ENCODE results near the gene RHOG.
"Not testable (repeated sequence)": the region's sequence is repeated elsewhere in the genome, so short reads cannot be mapped to it uniquely, and the experiment has no call there.

RHOG gene

DNA sequence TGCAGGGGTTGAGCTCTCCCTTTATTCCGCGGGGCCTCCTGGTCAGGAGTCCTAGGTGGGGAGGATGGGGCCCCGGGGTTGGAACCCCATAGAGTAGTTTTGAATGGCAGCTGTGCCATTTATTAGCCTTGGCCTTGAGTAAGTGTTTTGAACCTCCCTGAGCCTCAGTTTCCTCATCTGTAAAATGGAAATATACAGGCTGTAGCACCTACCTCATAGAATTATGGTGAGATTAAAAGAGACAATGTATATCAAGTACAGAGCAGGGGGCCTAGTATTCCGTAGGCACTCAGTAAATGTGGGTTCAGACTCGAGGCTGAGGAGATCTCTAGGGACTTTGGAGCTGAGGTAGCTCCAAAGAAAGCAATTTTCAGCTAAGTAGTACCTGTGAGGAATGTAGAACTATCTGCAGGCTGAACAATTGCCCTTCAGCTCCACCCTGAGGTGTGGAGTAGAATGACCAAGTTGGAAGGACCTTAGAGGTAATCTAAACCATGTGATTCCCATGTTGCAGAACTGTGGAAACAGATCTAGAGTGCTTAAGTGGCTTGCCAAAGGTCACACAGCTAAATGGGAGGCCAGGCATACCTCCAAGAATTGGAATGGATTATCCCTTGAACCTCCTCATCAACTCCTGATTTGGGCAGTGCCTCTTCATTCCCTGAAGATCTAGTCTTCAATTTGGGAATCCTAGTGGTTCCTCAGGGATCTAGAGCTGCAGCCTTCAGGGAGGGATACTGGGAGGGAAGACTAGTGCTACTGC, 31.7 kb downstream of the RHOG start:
- DNase-seq (ENCODE audit: low read depth) = no peak

DNA sequence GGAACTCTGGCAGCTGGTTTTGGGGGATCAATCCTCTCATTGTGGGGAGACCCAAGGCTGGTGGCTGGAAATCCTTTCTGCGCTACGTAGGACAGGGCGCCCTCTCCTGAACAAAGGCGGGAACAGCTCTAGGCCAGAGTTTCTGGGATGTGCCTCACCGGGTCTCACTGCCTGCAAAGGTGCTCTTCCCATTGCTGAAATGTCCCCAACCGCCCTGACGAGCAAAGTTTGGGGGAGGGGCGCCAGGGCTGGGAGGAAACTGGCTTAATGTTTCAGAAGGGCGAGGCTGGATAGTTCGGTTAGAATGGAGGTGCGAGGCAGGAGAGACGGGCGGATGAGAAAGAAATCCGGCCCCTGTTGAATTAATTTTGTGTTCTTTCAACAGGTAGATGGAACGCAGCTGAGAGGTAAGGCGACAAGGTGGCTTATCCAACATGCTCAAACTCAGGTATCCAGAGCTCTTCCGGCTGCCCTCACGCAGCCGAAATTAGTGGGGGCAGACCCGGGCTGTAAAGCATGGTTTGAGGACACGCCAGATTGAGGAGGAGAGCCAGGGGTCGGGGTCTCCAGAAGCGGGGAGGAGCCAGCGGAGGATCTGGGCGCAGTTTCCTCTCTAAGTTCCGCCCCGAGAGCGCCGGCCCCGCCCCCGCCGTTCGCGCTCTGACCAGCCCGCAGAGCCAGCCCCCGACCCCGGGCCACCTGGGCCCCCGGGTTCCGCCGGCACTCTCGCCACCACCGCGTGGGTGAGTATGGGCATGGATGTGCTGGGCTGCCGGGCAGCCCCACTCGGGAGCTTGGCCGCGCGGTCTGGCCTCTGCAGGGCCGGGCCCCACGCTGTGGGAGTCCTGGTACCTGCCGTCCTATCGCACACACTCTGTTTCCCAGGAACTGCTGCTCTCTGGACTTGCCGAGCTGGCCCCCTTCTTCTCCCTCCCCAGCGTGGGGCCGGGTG, 32.6 kb downstream of the RHOG start, which contains the start of gene PGAP2:
PGAP2 (plus strand) TSS at position 652 of the 952 bp plus-strand sequence. CDS start 2,700 bp downstream, outside the sequence.
- DNase-seq (ENCODE audit: low read depth) = no peak

DNA sequence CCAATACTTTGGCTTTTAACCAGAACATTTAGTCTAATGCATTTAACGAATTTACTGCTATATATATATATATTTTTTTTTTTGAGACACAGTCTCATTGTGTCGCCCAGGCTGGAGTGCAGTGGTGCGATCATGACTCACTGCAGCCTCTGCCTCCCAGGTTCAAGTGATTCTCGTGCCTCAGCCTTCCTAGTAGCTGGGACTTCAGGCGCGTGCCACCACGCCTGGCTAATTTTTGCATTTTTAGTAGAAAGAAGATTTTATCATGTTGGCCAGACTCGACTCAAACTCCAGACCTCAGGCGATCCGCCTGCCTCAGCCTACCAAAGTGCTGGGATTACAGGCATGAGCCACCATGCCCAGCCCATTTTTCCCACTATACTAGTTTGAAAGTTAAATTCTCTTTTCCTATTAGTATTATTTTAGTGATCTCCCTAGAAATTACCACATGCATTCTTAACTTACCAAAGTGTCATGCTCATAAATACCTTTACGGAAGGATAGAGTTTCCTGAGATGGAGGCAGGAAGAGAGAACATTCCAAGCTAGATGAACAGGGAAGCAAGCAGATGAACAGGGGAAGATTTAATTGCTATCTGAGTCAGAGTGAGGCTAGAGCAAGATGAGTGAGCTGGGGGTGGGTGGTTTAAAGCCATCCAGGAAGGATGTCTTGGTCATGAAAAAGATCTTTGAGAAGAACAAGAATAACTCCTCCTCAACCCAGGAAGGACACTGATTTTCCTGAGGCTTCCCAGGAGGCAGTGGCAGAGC, 36.8 kb downstream of the RHOG start:
- DNase-seq (ENCODE audit: low read depth) = peak; percentile 73

DNA sequence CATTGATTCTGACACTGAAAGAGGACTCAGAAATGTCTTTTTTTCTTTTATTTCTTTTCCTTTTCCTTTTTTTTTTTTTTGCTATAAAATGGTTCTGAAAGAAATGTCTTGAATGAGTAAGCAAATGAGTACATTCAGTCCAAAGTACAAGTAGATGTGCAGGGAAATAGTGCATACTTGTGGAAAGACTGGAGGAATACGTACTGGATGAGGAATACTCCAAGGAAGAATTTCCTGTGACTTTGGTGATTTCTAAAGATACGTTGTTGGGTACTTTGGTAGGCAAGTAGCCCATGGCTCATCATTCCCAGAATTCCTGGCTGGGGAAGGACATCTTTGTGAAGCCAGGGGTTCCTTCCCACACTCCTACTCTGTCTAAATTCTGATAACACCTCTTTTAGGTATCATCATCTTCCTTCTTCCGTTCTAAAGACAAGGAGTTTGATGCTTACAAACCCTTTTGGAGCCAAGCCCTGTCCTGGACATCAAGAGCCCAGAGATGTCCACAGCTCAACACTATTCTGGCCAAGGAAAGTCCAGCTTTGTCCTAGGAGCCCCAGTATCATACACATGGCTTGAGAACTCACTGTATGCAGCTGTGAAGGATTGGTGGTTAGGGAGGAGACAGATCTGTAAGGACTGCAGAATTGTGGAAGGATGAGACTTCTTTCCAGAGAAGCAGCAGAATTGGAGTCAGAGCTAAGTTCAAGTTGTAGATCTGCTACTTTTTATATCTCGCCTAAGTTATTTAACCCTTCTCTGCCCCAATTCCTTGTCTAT, 38.6 kb downstream of the RHOG start:
- DNase-seq (ENCODE audit: low read depth) = peak; percentile 29

DNA sequence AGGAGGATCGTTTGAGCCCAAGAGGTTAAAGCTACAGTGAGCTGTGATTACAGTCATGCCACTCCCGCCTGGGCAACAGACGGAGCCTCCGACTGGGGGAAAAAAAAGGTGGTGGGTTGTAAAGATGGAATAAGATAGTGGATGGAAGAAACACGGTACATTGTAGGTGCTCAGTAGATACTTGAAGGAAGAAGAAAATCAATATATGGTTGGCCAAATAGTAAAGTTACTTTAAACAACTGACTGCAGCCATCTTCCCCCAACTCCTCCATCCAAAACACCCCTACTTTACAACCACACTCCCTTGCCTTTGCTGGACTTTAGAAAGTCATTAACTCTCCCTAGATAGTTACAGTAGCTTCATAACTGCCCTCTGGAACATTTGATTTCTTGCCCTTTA, 40.9 kb downstream of the RHOG start:
- DNase-seq (ENCODE audit: low read depth) = no peak

DNA sequence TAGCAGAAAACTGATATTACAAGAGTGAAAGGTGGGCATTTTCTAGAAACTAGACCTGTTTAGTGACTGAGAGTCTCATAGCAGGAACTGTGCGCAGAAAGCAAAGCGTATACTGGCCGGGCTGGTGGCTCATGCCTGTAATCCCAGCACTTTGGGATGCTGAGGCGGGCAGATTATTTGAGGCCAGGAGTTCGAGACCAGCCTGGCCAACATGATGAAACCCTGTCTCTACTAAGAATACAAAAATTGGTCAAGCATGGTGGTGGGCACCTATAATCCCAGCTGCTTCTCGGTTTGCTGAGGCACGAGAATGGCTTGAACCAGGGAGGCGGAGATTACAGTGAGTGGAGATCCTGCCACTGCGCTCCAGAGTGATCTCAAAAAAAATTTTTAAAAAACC, 41.6 kb downstream of the RHOG start:
- DNase-seq (ENCODE audit: low read depth) = no peak

DNA sequence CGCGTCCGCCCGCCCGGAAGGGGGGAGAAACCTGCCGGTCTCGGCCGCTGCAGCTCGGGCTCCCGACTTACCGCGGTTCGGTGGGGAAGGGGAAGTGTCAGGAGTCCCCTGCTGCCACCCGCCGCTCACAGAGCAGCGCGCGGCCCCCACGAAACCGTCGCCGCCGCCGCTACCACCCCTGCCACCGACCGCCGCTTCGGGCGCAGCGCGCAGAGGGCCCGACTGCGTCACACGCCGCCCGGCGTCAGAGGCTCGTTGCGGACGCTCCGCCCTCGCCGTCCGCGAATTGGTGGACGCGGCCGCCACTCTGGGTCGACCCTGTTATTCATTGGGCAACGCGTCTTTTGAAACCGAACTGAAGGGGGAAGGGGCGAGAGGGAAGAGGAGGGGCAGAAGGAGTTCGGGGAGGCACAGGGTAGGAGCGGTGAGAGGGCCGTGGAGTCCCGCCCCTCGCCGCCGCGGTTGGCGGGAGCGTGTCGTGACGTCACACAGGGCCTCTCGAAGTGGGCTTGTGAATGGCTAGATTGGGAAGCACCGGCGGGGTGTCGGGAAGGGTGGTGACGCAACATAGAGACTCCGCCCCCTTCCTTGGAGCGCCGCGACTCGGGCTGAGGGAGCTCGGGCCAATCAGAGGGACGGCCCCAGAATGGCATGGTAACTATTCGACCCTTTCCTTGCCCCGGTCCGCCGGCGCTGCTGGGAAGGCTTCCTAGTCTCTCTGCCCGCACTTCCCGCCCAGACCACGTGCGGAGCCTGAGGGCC, 43.2 kb downstream of the RHOG start, which contains the start of gene NUP98:
NUP98 (minus strand) TSS at position 226 of the 762 bp plus-strand sequence. CDS start 15,437 bp downstream, outside the sequence.
- peak; percentile 97 for DNase-seq (ENCODE audit: low read depth)

DNA sequence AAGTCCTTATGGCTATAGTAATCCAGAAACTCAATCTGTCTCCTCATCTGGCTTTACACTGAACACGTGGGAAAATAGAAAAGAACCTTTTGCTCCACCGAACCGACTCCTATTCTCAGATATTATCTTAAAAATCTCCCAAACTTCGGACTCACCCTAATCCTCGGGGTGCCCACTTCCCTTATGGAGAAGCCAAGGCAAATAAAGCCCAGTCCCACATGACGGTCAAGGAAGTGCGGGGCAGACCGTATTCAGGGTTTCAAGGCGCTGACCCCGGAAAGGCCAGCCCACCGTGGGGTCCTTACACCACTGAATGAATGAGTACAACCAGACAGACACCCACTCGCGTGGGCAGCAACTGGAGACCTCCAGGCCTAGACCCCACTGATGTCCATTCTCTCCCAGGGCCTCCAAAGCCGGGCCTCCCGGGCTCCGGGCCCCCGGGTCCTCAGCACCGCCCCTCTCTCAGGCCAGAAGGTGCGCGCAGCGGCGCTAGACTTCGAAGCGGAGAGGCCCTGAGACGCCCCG, 43.9 kb downstream of the RHOG start:
- no peak for DNase-seq (ENCODE audit: low read depth)

DNA sequence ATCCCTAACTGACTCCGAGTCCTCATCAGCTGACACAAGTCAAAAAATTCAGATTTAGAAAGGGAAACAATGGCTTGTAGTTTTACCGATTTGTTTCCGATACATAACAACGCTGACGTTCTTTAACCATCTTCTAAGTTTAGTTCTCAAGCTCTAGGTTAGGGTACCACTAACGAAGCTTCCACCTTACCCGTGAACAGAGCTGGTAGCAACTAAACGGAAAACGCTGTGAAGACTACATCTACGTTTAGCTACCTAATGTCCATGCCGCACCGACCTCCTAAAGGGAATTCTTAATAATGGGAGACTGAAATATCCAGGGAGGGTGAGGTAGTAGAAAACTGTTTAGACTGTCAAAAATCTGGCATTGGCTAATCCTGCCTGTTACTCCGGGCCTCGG, 44.4 kb downstream of the RHOG start:
- no peak for DNase-seq (ENCODE audit: low read depth)

DNA sequence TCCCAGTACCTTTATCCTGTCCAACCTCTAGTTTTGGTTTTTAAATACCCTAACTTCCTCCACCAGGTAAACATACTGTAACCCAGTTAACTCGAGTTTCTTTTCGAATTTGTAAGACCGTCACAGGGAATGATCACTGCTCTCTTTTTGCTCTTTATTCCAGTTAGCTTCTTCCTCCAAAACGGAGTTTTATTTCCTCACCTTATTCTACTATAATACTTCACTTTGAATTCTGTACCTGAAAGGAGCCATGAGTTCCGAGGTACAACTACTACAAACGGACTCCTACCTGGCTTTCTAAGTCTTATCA, 44.8 kb downstream of the RHOG start:
- DNase-seq (ENCODE audit: low read depth) = no peak

DNA sequence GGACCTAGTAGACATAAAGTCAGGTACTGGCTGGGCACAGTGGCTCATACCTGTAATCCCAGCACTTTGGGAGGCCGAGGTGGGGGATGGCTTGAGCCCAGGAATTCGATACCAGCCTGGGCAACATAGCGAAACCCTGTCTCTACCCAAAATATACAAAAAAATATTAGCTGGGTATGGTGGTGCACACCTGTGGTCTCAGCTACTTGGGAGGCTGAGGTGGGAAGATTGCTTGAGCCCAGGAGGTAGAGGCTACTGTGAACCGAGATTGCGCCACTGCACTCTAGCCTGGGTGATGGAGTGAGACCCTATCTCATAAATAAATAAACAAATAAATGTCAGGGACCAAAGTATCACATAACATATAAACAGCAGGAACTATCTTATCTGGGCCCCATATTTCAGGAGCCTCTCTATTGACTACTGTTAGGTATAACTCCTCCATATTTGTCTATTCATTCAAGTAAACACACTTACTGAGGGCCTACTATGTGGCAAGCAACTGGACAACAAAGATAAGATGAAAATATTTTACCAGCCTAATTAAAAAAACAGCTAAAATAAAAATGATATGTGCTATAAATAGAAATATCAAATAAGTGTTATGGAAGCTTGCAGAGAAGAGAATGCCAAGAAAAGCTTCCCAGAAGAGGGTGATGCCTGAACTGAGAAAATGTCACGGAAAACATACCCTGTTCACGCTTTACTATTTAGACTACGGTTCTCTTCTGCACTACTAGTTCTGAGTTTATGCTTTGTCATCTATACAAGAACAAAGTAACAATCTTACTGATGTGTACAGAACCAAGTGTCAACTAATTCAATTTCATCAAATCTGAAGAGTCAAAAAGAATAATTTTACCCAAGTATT, 45.4 kb downstream of the RHOG start:
- no peak for DNase-seq (ENCODE audit: low read depth)

DNA sequence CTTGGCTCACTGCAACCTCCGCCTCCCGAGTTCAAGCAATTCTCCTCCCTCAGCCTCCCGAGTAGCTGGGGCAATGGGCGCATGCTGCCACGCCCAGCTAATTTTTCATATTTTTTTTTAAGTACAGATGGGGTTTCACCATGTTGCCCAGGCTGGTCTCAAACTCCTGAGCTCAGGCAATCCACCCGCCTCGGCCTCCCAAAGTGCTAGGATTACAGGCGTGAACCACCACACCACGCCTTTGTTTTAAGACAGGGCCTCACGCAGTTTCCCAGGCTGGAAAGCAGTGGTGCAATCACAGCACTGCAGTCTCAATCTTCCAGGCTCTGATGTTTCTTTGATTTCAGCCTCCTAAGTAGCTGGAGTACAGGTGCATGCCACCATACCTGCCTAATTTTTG, 46.4 kb downstream of the RHOG start:
- not testable (repeated sequence) for DNase-seq (ENCODE audit: low read depth)

DNA sequence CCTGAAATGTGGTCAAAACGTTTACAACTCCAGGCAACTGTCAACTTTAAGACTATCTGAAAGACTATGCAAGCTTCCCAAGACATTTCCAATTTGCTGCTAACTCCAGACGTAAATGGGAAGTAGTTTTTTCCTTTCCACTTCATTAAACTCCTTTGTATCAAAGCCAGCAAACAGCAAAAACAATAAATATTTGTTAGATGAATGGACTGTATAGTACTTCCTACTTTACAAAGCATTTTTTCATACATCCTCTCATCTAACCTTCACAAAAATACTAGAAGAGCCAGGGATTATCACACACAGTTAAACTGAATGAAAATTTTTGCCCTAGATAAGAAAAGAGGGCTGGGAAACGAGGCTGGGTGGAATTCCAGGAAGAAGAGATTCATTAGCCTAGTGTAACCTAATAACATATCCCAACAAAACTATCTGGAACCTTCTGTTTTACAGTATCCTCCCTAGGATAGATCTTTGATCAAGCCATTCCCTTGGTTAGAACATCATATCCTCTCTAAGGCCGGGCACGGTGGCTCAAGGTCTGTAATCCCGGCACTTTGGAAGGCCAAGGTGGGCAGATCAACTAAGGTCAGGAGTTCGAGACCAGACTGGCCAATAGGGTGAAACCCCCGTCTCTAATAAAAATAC, 53.9 kb downstream of the RHOG start:
- no peak for DNase-seq (ENCODE audit: low read depth)

DNA sequence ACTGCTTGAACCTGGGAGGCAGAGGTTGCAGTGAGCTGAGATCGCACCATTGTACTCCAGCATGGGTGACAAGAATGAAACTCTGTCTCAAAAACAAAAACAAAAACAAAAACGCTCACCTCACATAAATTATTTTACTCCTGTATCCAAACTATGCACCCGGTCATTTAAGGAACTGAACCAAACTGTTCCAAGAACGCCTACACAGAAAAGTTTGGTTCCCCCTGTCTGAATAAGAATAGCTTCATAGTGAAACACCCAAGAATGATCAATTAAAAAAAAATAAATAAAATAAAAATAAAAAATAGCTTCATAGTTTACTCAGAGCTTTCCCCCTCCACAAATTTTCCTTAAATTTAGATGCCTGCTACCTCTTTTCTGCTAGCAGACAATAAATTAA, 57.1 kb downstream of the RHOG start:
- DNase-seq (ENCODE audit: low read depth) = no peak

DNA sequence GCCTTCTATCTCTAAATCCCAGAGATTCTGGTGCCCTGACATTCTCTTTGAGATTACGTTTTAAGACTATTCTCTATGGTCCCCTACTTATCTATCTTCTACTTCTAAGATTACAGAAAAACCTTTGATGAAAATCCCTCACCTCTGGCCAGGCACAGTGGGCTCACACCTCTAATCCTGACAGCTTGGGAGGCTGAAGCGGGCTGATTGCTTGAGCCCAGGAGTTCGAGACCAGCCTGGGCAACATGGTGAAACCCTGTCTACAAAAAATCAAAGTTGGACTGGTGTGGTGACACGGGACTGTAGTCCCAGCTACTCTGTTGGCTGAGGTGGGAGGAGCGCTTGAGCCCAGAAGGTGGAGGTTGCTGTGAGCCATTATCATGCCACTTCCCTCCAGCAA, 57.8 kb downstream of the RHOG start:
- no peak for DNase-seq (ENCODE audit: low read depth)

DNA sequence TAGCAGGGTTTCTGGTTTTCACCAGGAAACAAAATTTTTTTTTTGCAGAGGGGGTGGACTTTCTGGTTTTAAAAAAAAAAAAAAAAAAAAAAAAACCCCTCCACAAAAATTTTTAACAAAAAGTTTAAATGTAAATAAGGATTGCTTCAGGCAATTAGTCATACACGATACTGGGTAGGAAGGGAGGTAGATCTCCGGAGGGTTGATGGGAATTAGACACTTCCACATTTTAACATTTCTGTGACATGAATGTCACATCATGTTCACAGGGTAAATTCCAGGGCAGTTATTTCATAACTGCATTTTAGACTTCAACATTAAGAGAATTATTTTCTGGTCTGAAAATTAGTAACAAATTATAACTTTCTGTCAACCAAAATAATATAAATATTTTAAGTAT, 59.3 kb downstream of the RHOG start:
- DNase-seq (ENCODE audit: low read depth) = peak; percentile 38

Measured in HS-5 (cell line).